PC-3 (cell line): ENCODE measurements around the gene HPS6. TPM values are rescaled to one million over a fixed set of nuclear protein-coding genes. Genes with fewer than 3 reads are reported as not detected.

ENCODE experiments used
- ATAC-seq: fragments of 200-7000 bp; cut with Tn5 transposase; 2 replicates; pipeline ENCODE4 v1.9.1; 2020; ENCODE audit warnings: mild to moderate bottlenecking, moderate library complexity
- BruUV-seq: library from RNA; stranded (reverse); fragments of 400-500 nt; replicated peaks from 2 replicates; lab custom pipeline; 2021; lab: Mats Ljungman, UMichigan
- CTCF ChIA-PET: fragments of 300-600 bp; sonication (Branson Sonifier 250); formaldehyde crosslinking; loops from one replicate; lab custom pipeline; 2022; ENCODE audit warnings: antibody characterized with exemption; lab: Charles Lee
- POLR2A ChIA-PET: fragments of 300-600 bp; sonication (Branson Sonifier 250); formaldehyde crosslinking; loops from one replicate; lab custom pipeline; 2022; ENCODE audit warnings: antibody characterized with exemption; ENCODE audit not compliant: unreplicated experiment; lab: Charles Lee
- DNase-seq: peaks from one replicate; pipeline ENCODE4 v3.0.0-alpha.2; 2015
- H2AFZ ChIP-seq: fragments of 300-600 bp; sonication (generic); 2 replicates; pipeline ENCODE4 v1.6.0; 2016; ENCODE audit warnings: antibody characterized with exemption, low read length
- H3F3A ChIP-seq: fragments of 300-600 bp; sonication (generic); one replicate; pipeline ENCODE4 v1.6.0; 2017; ENCODE audit warnings: antibody characterized with exemption, low read length, control low read depth, mild to moderate bottlenecking; ENCODE audit not compliant: unreplicated experiment
- H3K27ac ChIP-seq: fragments of 300-600 bp; sonication (generic); 2 replicates; pipeline ENCODE4 v1.5.1; 2016; ENCODE audit warnings: mild to moderate bottlenecking, low read length
- H3K27me3 ChIP-seq: fragments of 300-600 bp; sonication (generic); 2 replicates; pipeline ENCODE4 v1.6.1; 2016; ENCODE audit warnings: low read length, mixed read lengths
- H3K36me3 ChIP-seq: fragments of 300-600 bp; sonication (generic); 2 replicates; pipeline ENCODE4 v1.6.1; 2016; ENCODE audit warnings: low read depth, mixed run types, low read length, mixed read lengths
- H3K4me1 ChIP-seq: fragments of 300-600 bp; sonication (generic); 2 replicates; pipeline ENCODE4 v1.5.1; 2016; ENCODE audit warnings: low read length; ENCODE audit not compliant: insufficient read depth
- H3K4me2 ChIP-seq: fragments of 300-600 bp; sonication (generic); 2 replicates; pipeline ENCODE4 v1.6.0; 2016; ENCODE audit warnings: low read length
- H3K4me3 ChIP-seq: fragments of 300-600 bp; sonication (generic); 2 replicates; pipeline ENCODE4 v1.5.1; 2016; ENCODE audit warnings: mild to moderate bottlenecking, low read length, mixed read lengths
- H3K79me2 ChIP-seq: fragments of 300-600 bp; sonication (generic); 2 replicates; pipeline ENCODE4 v1.6.1; 2017; ENCODE audit warnings: low read length, mixed read lengths
- H3K9ac ChIP-seq: fragments of 300-600 bp; sonication (generic); 2 replicates; pipeline ENCODE4 v1.6.0; 2016; ENCODE audit warnings: mild to moderate bottlenecking, low read length
- H3K9me2 ChIP-seq: fragments of 300-600 bp; sonication (generic); replicated peaks from 2 replicates; pipeline ENCODE4 v1.6.1; 2016; ENCODE audit warnings: mixed run types, low read length, mixed read lengths
- H3K9me3 ChIP-seq: fragments of 300-600 bp; sonication (generic); 2 replicates; pipeline ENCODE4 v1.6.1; 2016; ENCODE audit warnings: low read length, mixed read lengths
- H4K20me1 ChIP-seq: fragments of 300-600 bp; sonication (generic); 2 replicates; pipeline ENCODE4 v1.6.1; 2016; ENCODE audit warnings: low read length, mixed read lengths
- EZH2 ChIP-seq: fragments of 300-600 bp; sonication (generic); IDR thresholded peaks from one replicate; pipeline ENCODE4 v1.6.1; 2017; ENCODE audit warnings: antibody characterized with exemption, mild to moderate bottlenecking, low read length; ENCODE audit not compliant: unreplicated experiment
- EZH2phosphoT487 ChIP-seq: fragments of 300-600 bp; sonication (generic); IDR thresholded peaks from 2 replicates; pipeline ENCODE4 v1.6.1; 2018; ENCODE audit warnings: mild to moderate bottlenecking, antibody characterized with exemption, low read length, borderline replicate concordance
- intact Hi-C: fragments of 100-400 bp; cut with micrococcal nuclease; formaldehyde crosslinking; loops from 2 replicates; pipeline ENCODE4 v1.9.0; 2023
- total RNA-seq: library from RNA; depleted of rRNA; stranded (reverse); fragments of >200 nt; gene quantifications from 2 replicates; pipeline ENCODE4 v1.2.3, GENCODE V29; 2014
- TF ChIP-seq, protein P1 (sequence below): fragments of 300-600 bp; sonication (generic); conservative IDR thresholded peaks from 2 replicates; pipeline ENCODE4 v1.5.1; 2017; ENCODE audit warnings: antibody characterized with exemption, low read depth, mild to moderate bottlenecking, low read length

HPS6 gene
- total RNA-seq, 1 experiment from 2014 or later, result 24.0 TPM

DNA sequence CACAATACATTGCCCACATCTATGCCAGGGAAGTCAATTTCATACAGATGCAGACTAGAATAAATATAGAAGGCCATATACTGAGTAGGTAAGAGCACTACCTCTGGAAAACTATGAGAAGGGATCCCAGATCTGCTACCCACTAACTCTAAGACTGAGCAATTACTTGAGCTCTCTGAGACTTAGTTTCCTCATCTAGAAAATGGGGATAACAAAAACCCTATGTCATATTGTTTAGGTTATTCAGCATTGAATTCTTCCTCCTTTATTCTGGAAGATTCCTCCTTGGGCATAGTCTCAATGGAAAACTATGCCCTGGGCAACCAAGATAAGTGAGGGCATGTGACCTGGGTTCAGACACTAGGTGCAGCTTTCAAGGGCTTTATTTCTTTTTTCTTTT, 5.2 kb upstream of the HPS6 start:
- Histone ChIP-seq H4K20me1 (no peaks in the 10 kb centered on the region), H3K9me2 (no peaks in the 10 kb centered on the region), H3K36me3 (no peaks in the 10 kb centered on the region), H3K27me3 (no peaks in the 10 kb centered on the region), H3K4me3 (no peak overlapping the region), H3K27ac (no peak overlapping the region), H3K79me2 (peaks cover 6% of the 10 kb centered on the region), H3K4me2 (no peak overlapping the region), H2AFZ (no peak overlapping the region), H3K9me3 (no peaks in the 10 kb centered on the region), H3F3A (no peaks in the 10 kb centered on the region), H3K9ac (no peak overlapping the region), H3K4me1 (no peaks in the 10 kb centered on the region)
- ChIA-PET POLR2A (no interaction called here), CTCF (no interaction called here)
- BruUV-seq, result no TSS peak
- DNase-seq (no peak), ATAC-seq (no peak)
- TF ChIP-seq EZH2 (no peak), EZH2phosphoT487 (no peak)
- TF ChIP-seq, protein P1, sequence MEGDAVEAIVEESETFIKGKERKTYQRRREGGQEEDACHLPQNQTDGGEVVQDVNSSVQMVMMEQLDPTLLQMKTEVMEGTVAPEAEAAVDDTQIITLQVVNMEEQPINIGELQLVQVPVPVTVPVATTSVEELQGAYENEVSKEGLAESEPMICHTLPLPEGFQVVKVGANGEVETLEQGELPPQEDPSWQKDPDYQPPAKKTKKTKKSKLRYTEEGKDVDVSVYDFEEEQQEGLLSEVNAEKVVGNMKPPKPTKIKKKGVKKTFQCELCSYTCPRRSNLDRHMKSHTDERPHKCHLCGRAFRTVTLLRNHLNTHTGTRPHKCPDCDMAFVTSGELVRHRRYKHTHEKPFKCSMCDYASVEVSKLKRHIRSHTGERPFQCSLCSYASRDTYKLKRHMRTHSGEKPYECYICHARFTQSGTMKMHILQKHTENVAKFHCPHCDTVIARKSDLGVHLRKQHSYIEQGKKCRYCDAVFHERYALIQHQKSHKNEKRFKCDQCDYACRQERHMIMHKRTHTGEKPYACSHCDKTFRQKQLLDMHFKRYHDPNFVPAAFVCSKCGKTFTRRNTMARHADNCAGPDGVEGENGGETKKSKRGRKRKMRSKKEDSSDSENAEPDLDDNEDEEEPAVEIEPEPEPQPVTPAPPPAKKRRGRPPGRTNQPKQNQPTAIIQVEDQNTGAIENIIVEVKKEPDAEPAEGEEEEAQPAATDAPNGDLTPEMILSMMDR, result no peak
- intact Hi-C loops, result no loop called here

DNA sequence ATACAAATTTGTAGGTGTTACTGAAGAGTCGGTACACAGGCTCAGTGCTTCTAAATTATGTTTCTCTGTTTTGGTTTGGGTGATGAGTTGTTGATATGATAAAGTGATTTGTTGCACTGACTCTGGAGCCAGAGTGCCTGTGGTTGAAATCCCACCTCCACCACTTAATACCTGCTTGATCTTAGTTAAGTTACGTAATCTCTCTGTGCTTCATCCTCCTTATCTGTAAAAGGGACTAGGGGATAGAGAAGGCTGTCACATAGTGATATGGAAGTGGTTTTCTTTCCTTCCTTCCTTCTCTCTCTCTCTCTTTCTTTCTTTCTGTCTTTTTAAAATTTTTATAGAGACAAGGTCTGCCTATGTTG, 664 bp upstream of the HPS6 start:
- H2AFZ ChIP-seq, result peak overlapping the region; percentile 69; the same call in 1 of the 2 replicates
- ChIA-PET POLR2A (no interaction called here), CTCF (no interaction called here)
- H3F3A ChIP-seq, result no peaks in the 10 kb centered on the region
- intact Hi-C loops, result no loop called here
- peak overlapping the region; percentile 84 for H3K4me3 ChIP-seq
- H3K27ac ChIP-seq, result no peak overlapping the region
- TF ChIP-seq, protein P1, result no peak
- no peak for TF ChIP-seq EZH2
- no peak for TF ChIP-seq EZH2phosphoT487
- H3K9me2 ChIP-seq, result no peaks in the 10 kb centered on the region
- H4K20me1 ChIP-seq, result no peaks in the 10 kb centered on the region
- peaks cover 10% of the 10 kb centered on the region; the same call in 1 of the 2 replicates for H3K4me1 ChIP-seq
- no peaks in the 10 kb centered on the region for H3K9me3 ChIP-seq
- ATAC-seq (no peak), DNase-seq (no peak)
- peaks cover 36% of the 10 kb centered on the region for H3K79me2 ChIP-seq
- H3K9ac ChIP-seq, result peak overlapping the region; percentile 96
- H3K4me2 ChIP-seq, result peak overlapping the region; percentile 99
- no peaks in the 10 kb centered on the region for H3K36me3 ChIP-seq
- H3K27me3 ChIP-seq, result no peaks in the 10 kb centered on the region
- BruUV-seq, result no TSS peak

DNA sequence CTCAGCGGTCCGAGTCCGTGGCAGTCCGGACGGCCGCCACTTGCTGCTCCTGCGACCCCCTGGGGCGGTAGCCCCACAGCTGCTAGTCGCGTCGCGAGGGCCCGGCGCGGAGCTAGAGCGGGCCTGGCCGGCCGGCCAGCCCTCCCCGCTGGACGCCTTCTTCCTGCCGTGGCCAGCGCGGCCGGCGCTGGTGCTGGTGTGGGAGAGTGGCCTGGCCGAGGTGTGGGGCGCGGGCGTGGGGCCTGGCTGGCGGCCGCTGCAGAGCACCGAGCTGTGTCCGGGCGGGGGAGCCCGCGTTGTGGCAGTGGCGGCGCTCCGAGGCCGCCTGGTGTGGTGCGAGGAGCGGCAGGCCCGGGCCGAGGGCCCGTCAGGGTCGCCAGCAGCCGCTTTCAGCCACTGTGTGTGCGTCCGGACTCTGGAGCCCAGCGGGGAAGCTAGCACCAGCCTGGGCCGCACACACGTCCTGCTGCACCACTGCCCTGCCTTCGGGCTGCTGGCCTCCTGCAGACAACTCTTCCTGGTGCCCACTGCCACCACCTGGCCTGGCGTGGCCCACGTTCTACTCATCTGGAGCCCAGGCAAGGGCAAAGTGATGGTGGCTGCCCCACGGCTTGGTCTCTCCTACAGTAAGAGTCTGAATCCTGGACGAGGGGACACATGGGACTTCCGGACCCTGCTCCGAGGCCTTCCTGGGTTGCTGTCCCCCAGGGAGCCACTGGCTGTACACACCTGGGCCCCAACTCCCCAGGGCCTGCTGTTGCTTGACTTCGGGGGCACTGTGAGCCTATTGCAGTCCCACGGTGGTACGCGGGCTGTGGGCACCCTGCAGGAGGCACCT, 631 bp downstream of the HPS6 start:
- no peaks in the 10 kb centered on the region for H4K20me1 ChIP-seq
- ATAC-seq, result peak; percentile 40
- H3K9me3 ChIP-seq, result no peaks in the 10 kb centered on the region
- BruUV-seq, result no TSS peak
- no peaks in the 10 kb centered on the region for H3K27me3 ChIP-seq
- no peak for TF ChIP-seq EZH2phosphoT487
- no peak for TF ChIP-seq EZH2
- TF ChIP-seq, protein P1, result no peak
- H3K9ac ChIP-seq, result peak overlapping the region; percentile 96
- peak overlapping the region; percentile 99 for H3K4me2 ChIP-seq
- no peak for DNase-seq
- intact Hi-C loops, result loop anchor here (2.0 kb wide), 1 partner anchor 47 kb away; no protein-coding TSS in a partner anchor
- H2AFZ ChIP-seq, result peak overlapping the region; percentile 69
- H3K4me3 ChIP-seq, result peak overlapping the region; percentile 84
- H3K79me2 ChIP-seq, result peaks cover 36% of the 10 kb centered on the region
- H3K9me2 ChIP-seq, result no peaks in the 10 kb centered on the region
- no peaks in the 10 kb centered on the region for H3F3A ChIP-seq
- CTCF ChIA-PET, result no interaction called here
- peaks cover 10% of the 10 kb centered on the region; the same call in 1 of the 2 replicates for H3K4me1 ChIP-seq
- POLR2A ChIA-PET, result interaction anchor here (0.6 kb wide), 2 partner anchors 10 to 57 kb away, joined by 3 to 4 read pairs; no protein-coding TSS in a partner anchor
- H3K27ac ChIP-seq, result peak overlapping the region; percentile 32; the same call in 1 of the 2 replicates
- no peaks in the 10 kb centered on the region for H3K36me3 ChIP-seq
